Fibroblast of upper back skin (primary cell): ENCODE results near the gene RASGRP2.
A peak's percentile ranks its signal among the peaks of the same experiment; 100 is the strongest.

Experiments
- DNase-seq: peaks from one replicate; pipeline ENCODE4 v3.0.0-alpha.2; 2013

The RASGRP2 gene

GRCh38 chr11:64755681-64756361 is 11.9 kb upstream of the RASGRP2 start:
- DNase-seq, result no peak

DNA sequence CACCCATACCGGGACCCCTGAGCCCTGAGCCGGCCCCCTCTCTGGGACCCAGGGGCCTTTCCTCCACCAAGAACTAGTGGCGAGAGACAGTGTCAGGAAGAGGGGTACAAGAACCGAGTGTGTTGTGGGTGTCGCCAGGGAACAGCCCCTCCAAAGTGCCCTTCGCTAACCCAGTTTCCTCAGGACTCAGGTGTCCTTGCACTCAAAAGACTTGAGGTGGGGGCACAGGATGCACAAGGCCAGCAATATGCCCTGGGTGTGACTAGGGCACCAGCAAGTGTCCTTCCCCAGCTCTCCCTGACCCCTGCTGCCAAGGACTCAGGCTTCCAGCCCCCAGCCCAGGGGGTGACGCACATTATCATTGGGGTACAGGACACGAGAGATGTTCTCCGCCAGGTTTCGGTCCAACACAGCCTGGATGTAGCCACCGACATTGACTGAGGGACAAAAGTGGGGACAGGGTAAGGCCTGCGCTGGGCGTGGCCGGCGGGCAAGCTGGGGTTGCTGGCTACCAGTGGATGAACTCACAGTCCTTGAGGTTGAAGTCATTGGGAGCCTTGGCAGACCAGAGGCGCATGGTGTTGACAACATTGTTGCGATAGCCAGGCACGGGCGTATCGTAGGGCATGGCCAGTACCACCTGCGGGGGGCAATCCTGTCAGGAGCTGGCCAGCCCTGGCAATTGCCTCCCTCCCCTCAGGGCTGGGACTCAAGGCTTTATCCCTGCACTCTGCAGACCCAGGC is 11.1 kb upstream of the RASGRP2 start:
- no peak for DNase-seq

GRCh38 chr11:64754124-64754918 is 10.4 kb upstream of the RASGRP2 start:
- no peak for DNase-seq

DNA sequence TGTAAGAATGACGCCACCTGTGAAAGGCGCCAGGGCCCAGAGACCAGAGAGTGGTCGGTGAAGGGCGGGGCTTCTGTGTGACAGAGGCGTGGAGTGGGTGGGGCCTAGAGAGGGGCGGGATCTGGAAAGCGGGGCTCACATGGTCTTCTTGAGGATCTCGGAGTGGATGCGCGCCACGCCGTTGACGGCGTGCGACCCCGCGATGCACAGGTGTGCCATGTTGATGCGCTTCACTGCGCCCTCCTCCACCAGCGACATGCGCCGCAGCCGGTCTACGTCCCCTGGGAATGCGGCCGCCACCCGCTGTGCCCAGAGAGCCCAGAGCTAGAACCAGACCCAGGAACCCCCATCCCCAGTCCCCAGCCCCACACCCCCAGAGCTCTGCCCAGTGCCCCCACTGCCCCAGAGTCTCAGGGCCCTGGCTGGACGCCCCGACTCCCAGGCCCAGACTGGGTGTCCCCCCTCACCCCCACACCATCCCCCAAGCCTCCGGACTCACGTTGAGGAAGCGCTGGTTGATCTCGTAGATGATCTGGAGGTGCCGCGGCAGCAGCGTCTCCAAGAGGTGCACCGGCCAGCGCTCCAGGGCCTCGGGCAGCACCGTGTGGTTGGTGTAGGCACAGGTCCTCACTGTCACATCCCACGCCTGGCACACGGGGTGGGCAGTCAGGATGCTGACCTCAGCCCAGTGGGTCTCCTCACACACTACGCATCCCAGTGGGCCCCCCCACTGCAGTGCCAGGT is 9.6 kb upstream of the RASGRP2 start:
- DNase-seq, result no peak

DNA sequence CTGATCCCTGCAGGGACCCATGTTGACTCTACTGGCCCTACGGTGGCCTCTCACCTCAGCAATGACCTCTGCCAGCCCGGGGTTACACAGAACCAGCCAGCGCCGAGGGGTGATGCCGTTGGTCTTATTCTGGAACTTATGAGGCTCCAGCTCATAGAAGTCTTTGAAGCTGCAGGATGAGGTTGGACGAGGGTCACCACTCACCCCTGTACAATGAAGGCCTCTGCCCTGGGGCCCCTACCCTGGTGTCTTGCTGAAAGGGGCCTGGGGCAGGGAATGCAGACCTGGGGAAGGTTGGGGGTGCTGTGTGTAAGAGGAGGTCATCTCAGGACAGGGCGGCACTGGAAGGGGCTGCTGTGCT is 9.1 kb upstream of the RASGRP2 start:
- DNase-seq, result no peak

DNA sequence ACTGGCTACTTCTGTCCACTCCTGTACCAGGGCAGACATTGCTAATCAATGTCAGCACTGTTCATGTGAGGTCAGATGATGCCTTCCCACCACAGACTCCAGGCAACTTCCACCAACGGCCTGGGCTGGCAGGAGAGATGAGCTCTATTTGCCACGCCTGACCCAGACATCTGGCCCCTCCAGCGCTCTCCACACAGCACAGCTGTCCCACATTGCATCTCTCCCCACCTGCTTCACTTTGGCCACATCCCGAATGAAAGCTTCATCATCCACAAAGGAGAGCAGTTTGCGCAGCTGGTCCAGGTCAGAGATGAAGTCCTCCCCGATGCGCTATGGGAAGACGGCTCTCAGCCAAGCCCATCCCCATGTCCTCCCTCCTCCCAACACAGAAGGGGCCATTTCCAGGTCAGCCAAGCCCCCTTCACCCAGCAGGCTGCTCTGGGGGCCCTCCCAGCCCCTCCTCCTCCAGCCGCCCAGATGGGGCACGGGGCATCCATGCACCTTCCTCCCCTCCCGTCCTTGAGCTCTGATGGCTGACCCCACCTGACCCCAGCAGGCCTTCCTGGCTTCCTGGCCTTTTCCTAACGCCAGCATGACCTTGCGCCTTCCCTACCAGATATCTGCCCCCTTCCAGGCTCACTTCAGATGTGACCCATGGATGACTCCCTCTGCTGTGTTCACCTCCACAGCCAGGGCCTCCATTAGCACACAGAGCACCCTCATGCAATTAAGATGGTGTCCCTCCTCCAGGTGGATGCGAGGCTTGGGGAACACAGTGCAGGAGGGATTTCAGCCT is 8.4 kb upstream of the RASGRP2 start:
- no peak for DNase-seq

DNA sequence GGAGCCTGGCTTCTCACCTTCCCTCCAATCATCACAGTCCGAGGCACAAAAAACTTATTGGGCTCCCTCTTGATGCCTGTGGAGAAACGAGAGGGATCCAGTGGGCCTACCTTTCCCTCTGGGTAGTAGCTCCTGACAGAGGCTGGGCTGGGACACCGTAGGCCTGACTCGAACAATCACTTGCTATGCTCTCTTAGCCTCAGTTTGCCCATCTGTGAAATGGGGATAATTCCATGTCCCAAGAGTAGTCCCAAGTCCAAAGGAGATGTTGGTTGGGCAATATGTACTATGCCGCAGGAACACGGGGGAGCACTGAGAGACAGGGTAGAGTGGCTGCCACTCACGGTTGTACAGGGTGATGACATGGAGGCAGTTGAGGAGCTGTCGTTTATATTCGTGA is 7.6 kb upstream of the RASGRP2 start:
- no peak for DNase-seq

DNA sequence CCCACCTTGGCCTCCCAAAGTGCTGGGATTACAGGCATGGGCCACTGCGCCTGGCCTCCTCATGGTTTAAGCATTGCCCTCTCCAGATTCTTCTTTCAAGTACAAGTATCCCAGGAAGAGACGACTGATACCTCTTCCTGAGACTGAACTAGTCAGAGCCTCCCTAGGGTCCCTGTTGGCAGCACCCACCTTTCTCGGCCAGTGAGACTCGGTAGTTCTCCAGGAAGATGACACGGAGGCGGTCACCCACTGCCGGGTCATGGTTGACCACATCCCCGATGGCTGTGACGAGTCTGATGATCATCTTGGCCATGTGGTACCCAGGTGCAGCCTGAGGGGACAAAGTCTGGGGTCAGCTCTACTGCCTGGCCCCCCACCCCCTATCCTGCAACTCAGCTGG is 7.2 kb upstream of the RASGRP2 start:
- no peak for DNase-seq

DNA sequence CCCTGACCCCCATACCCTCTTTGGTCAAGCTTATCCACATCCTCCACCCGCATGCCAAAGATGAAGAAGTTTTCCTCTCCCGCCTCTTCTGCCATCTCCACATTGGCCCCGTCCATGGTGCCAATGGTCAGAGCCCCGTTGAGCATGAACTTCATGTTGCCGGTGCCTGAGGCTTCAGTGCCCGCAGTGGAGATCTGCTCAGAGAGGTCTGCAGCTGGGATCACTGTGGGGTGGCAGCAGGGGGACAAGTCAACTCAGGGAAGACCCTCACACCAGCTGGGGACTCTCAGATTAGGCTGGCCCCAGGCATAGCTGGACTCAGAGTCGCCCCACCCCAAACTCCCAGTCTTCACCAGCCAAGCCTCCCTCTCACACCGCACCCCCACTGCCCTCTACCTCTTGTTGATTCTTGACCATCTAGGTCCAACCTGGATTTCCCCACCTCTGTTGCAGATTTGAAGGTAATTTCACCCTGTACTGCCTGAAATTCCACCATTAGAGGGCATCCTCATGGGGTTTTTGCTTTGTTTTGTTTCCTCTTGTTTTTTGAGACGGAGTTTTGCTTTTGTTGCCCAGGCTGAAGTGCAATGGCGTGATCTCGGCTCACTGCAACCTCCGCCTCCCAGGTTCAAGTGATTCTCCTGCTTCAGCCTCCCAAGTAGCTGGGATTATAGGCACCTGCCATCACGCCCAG is 6.6 kb upstream of the RASGRP2 start:
- no peak for DNase-seq

DNA sequence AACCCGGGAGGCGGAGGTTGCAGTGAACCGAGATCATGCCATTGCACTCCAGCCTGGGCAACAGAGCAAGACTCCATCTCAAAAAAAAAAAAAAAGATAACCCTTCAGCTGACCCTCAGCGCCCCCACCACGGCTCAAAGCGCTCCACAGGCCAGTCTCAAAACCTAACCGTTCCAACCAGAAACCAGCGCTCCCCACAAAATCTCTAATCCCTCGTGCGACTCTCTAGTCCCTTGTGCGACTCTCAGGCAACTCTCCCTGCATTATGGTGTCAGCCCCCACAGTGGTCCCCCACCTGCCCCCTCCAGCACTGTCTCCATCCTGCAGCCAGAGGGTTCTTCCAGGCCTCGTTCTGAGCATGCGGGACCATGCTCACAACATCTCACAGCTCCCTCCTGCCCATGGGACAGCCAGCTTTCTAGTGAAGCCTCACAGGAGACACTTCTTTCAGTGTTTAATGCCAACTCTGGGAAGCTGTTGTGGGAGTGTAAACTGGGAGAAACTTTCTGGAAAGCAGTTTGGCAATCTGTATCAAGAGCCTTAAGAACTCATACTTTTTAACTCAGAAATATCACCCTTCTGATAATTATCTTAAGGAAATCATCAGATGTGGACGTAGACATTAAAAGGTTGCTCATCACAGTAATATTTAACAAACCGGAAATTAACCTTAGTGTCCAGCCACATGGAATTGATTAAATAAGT is 4.2 kb upstream of the RASGRP2 start:
- DNase-seq, result peak; percentile 85

DNA sequence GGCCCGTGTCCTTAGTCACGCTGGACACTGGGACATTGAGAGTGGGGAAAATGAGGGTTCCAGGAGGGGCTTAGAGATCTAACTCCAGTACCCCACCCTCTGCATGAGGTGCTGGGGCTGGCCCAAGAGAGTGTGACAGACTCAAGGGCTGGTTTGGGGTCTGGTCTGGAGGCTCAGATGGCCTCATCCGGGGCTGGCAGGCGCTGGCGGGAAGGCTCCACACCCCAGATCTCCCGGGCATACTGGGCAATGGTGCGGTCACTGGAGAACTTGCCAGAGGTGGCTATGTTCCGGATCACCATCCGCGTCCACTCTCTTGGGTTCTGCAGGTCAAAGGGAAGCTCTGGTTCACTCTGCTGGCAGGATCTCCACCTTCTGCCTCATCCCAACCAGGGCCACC is 2.5 kb upstream of the RASGRP2 start:
- DNase-seq, result no peak

DNA sequence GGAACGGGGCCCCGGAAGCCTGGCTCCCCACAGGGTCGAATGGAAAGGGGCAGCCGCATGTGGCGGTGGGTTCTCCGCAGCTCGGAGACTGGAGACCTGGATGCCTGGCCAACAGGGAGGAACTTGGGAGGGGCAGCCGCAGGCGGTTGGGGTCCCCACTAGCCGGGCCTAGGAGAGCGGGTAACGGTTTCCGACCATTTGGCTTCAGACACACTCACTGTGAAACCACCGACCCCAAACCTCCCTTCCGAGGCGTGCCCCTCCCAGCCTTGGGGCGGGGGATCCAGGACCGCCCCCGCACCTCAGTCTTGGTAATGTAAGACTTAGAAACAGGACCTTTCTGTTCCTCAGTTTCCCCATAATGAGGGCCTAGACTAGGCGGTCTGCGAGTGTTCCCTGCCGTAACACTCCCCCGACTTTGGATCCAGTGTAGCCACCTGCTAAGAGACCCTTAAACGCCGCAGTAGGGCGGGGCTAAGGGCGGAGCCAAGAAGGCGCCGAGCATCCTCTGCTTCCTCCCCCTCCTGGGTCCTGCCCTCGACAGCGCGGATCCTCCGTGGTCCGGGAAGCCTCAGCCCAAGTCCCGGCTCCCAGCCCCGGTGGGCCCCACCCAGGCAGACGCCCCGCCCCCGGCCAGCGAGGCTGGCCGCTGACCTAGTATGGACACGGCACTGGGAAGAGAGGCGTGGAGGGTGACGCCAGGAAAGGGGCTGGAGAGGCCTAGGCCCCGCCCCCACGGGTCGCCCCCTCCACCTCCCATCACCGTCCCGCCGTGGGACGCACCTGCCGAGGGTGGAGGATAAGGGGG is 1.8 kb upstream of the RASGRP2 start:
- no peak for DNase-seq

DNA sequence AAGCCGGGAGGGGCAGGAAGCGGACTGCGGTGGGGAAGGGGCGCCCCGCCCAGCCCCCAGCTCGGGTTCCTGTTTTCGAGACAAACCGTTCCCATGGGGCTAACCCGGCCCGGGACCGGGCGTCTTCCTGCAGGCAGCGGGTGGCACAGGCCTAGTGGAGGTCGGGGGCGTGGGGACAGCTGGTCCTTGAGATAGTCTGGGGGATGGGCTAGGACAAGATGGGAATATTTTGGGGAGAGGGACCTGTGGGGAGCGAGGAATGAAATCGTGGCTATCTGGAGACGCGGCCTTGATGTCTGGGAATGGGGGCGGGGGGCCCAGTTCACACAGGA is 1.2 kb upstream of the RASGRP2 start:
- no peak for DNase-seq

GRCh38 chr11:64744544-64745188 is 724 bp upstream of the RASGRP2 start:
- no peak for DNase-seq

DNA sequence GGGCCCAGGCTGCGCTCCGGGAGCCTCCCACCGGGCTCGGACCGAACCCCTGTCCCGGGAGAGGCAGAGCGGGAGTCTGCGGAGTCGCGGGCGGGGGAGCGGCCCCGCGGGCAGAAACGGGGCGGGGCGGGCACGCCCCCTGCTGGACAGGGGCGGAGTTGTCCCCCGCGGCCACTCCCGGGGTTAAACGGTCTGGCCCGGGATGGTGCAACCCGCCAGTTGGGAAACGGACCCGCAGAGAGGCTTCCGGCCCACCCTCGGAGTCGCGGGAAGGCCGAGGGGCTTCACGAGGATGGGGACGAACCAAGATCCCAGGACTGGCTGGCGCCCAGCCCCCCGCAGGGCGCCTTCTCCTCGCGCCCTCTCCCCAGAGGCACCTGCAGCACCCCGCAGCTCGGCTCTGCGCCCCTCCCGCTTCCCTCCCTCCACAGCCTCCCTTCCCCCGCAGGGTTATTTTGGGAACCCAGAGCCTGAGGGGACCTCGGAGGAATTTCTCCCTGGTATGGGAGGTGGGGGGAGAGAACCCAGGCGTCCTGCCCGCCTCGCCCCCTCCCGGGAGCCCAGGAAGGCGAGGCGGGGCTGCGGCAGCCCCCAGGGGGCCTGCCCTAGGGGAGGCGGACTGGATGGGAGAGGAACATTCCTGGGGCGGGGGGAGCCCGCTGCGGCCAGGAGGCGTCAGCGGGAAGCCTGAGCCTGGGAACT is 902 bp downstream of the RASGRP2 start:
- no peak for DNase-seq

DNA sequence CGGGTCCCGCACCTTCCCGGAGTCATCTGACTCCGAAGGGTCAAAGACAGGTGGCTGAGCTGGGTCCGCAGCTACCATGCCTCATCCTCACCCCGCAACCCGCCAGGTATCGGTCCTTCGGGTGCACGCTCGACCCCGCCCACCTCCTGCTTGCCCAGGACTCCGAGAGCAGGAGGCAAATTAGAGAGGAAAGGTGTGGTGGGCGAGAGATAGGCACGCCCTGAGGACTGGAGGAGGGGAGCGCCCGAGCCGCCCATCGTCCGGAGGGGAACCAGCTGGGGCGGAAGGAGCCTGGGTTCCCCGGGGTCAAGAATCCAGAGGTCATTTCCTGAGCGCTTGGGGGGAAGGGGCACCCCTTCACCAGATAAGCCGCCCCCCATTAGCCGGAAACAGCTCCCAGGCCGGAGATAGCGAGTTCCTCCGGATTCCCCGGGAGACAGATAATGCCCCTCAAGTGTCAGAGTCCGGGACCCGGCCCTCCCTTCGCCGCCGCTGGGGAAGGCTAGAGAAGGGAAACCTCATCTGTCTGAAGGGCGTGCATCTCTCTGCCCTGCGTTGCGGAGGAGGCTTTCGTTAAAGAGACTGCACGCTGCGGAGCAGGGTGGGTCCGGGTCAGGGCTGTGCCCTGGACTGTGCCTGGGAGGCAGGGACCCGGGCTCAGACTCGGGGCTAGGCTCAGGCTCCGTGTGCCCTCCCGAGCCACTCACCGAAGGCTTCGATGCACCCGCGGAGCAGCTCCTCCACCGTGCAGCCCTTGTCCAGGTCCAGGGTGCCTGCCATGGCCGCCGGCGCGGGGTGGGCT is 1.7 kb downstream of the RASGRP2 start:
- DNase-seq, result no peak

DNA sequence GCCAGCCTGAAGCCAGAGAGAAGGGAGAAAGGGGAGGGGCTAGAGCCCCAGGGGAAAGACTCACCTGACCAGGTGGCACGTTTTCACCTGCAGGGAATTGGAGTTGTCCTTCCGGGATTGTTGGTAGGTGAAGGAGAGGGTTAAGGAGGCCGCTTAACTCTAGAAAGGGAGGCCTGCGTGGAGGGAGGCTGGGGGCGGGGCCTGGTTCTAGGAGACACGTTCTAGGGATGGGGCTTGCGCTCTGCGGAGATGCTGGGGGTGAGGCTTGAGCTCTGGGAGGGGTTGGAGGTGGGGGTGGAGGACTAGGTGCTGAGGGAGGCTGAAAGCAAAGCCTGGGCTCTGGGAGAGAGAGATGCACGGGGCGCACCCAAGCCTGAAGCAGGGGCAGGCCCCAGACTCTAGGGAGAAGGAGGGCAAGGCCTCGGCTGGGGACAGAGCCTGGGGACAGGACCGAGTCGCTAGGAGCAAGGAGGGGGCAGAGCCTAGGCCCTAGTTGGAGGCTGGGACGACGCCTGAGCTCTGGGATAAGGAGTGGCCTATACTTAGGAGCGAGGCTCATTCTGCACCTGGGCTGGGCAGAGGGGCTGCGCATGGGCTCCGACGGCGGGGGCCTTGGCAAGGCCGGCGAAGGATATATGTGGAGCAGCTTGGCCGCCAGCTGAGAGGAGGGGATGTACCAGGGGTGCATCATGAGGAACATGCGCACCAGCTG is 2.4 kb downstream of the RASGRP2 start:
- no peak for DNase-seq

DNA sequence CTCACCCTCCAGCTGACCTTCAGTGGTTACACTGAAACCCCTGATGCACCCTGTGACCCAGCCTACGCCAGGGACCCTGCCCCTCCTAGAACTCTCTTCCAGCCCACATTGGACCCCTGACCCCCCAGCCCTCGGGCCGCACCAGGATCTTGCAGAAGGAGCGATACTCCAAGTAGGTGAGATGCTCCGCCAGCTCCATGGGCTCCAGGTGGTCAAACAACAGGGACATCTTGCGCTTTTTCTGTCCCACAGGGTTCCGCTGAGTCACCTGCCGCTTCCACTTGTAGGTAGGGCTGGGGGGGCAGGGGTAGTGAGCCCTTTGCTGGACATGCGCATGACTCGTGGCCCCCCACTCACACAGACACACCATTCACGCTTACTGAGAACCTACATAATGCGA is 4.1 kb downstream of the RASGRP2 start:
- DNase-seq, result no peak
